K562 (cell line): Measurements from ENCODE around the gene NR2C2AP. TPM values are rescaled to one million over a fixed set of nuclear protein-coding genes. Genes with fewer than 3 reads are reported as not detected.

Experiments
- ATAC-seq: fragments of 200-7000 bp; cut with Tn5 transposase; 3 replicates; pipeline ENCODE4 v1.9.1; 2020; ENCODE audit warnings: moderate library complexity
- BruUV-seq: library from RNA; stranded (reverse); fragments of 400-500 nt; replicated peaks from 2 replicates; lab custom pipeline; 2021; lab: Mats Ljungman, UMichigan
- CTCF ChIA-PET: fragments of 300-600 bp; formaldehyde crosslinking; extraction: SDS; loops from one replicate; lab custom pipeline; 2021; ENCODE audit warnings: low intra/inter-chr PET ratio; lab: Yijun Ruan, JAX
- POLR2A ChIA-PET: fragments of 300-600, 350-650 bp; sonication (Branson Sonifier 250); formaldehyde crosslinking; extraction: SDS; loops from one replicate; lab custom pipeline; 2021; ENCODE audit warnings: antibody characterized with exemption, inconsistent platforms; lab: Yijun Ruan, JAX
- DNase-seq, 4 experiments: peaks; one replicate each; pipeline versions ENCODE4 v3.0.0 to v3.0.0-alpha.2; 2011 to 2018; ENCODE audit warnings: low spot score in 3 of 4, mixed read lengths in 3 of 4; ENCODE audit errors: extremely low read depth in 1 of 4
- FAIRE-seq: peaks from 2 replicates; lab custom pipeline; 2011; peaks lifted over from hg19 to GRCh38; lab: Jason Lieb, UNC
- H2AFZ ChIP-seq: 2 replicates; pipeline ENCODE4 v1.6.0; 2011; ENCODE audit warnings: low read depth, low read length, control low read depth, inconsistent platforms
- H3K27ac ChIP-seq: fragments of 200-600 bp; 3 replicates; pipeline ENCODE4 v1.8.0; 2011; ENCODE audit warnings: low read depth, mild to moderate bottlenecking, control low read depth, inconsistent platforms, low read length, moderate library complexity, mixed read lengths; ENCODE audit errors: extremely low read depth
- H3K27me3 ChIP-seq, 2 experiments: fragments of 300-600 bp in 1 of 2; 2 replicates in 1 of 2; 3 replicates in 1 of 2; pipeline versions ENCODE4 v1.6.0 to v1.8.0; 2011; ENCODE audit warnings: inconsistent platforms in 2 of 2, low read length in 2 of 2, mild to moderate bottlenecking in 1 of 2, mixed read lengths in 1 of 2, moderate library complexity in 1 of 2; ENCODE audit not compliant: control insufficient read depth in 2 of 2, insufficient read depth in 2 of 2
- H3K36me3 ChIP-seq: fragments of 300-600 bp; 3 replicates; pipeline ENCODE4 v1.8.0; 2011; ENCODE audit warnings: mild to moderate bottlenecking, low read length, inconsistent platforms; ENCODE audit not compliant: control insufficient read depth, insufficient read depth
- H3K4me1 ChIP-seq, 2 experiments: fragments of 200-600 bp in 1 of 2; replicated peaks in 1 of 2; 2 replicates in 1 of 2; 3 replicates in 1 of 2; pipeline versions ENCODE4 v1.5.1 to v1.8.0; 2011; ENCODE audit warnings: inconsistent platforms in 2 of 2, low read length in 2 of 2, mild to moderate bottlenecking in 1 of 2, mixed read lengths in 1 of 2, moderate library complexity in 1 of 2; ENCODE audit not compliant: control insufficient read depth in 2 of 2, insufficient read depth in 2 of 2
- H3K4me2 ChIP-seq: 2 replicates; pipeline ENCODE4 v1.6.1; 2011; ENCODE audit warnings: low read length, control low read depth, inconsistent platforms, mixed read lengths; ENCODE audit not compliant: insufficient read depth
- H3K4me3 ChIP-seq: fragments of 200-600 bp; sonication (generic), shearing (Covaris generic); 2 replicates; pipeline ENCODE4 v1.5.1; 2016; ENCODE audit warnings: control low read depth, inconsistent platforms
- H3K79me2 ChIP-seq: fragments of 200-600 bp; 3 replicates; pipeline ENCODE4 v1.8.0; 2011; ENCODE audit warnings: low read length, inconsistent platforms; ENCODE audit not compliant: control insufficient read depth, insufficient read depth
- H3K9ac ChIP-seq, 2 experiments: 2 replicates each; pipeline versions ENCODE4 v1.6.0 to v1.6.1; 2011; ENCODE audit warnings: low read depth in 2 of 2, low read length in 2 of 2, control low read depth in 1 of 2, inconsistent platforms in 1 of 2, mild to moderate bottlenecking in 1 of 2, mixed read lengths in 1 of 2; ENCODE audit not compliant: insufficient read depth in 1 of 2
- H3K9me1 ChIP-seq: one replicate; pipeline ENCODE4 v1.6.0; 2011; ENCODE audit warnings: inconsistent platforms, mild to moderate bottlenecking, low read length, moderate library complexity; ENCODE audit not compliant: control insufficient read depth, insufficient read depth
- H3K9me3 ChIP-seq: replicated peaks from 2 replicates; pipeline ENCODE4 v1.5.1; 2011; ENCODE audit warnings: low read depth, low read length, inconsistent platforms; ENCODE audit not compliant: control insufficient read depth, insufficient read depth
- H4K20me1 ChIP-seq: replicated peaks from 2 replicates; pipeline ENCODE4 v1.6.1; 2011; ENCODE audit warnings: low read length, inconsistent platforms, mixed read lengths; ENCODE audit not compliant: control insufficient read depth, insufficient read depth
- ATF7 ChIP-seq: fragments of 450-650 bp; IDR thresholded peaks from 2 replicates; pipeline ENCODE4 v1.7.1; 2014; ENCODE audit warnings: mild to moderate bottlenecking, moderate library complexity
- CBFB ChIP-seq: sonication (generic); formaldehyde crosslinking; IDR thresholded peaks from 2 replicates; pipeline ENCODE4 v1.4.0; 2020; ENCODE audit warnings: mild to moderate bottlenecking, missing genetic modification reagents
- EP300 ChIP-seq: IDR thresholded peaks from 2 replicates; pipeline ENCODE4 v1.6.1; 2012; ENCODE audit warnings: low read length, improper control_type of control experiment
- GATAD2A ChIP-seq: fragments of 450-650 bp; IDR thresholded peaks from 2 replicates; pipeline ENCODE4 v1.6.1; 2017
- HDAC1 ChIP-seq, 2 experiments: fragments of 450-650 bp; IDR thresholded peaks; 2 replicates each; pipeline ENCODE4 v1.6.1; 2016 to 2017; ENCODE audit warnings: inconsistent platforms in 1 of 2, mild to moderate bottlenecking in 1 of 2, moderate library complexity in 1 of 2
- HINFP ChIP-seq: fragments of 450-650 bp; conservative IDR thresholded peaks from 2 replicates; pipeline ENCODE4 v1.6.1; 2016; ENCODE audit warnings: missing genetic modification characterization, low read depth, mild to moderate bottlenecking, control low read depth, missing compliant biosample characterization
- MAFF ChIP-seq: IDR thresholded peaks from 2 replicates; pipeline ENCODE4 v1.6.1; 2012; ENCODE audit warnings: low read length, improper control_type of control experiment
- MAFK ChIP-seq: IDR thresholded peaks from 2 replicates; pipeline ENCODE4 v1.6.1; 2011; ENCODE audit warnings: low read length, improper control_type of control experiment
- MAZ ChIP-seq, 2 experiments: fragments of 450-650 bp in 1 of 2; sonication (generic) in 1 of 2; formaldehyde crosslinking; IDR thresholded peaks in 1 of 2; conservative IDR thresholded peaks in 1 of 2; 2 replicates each; pipeline versions ENCODE4 v1.4.0 to v1.5.0; 2020; ENCODE audit warnings: mild to moderate bottlenecking in 1 of 2, missing genetic modification reagents in 1 of 2
- MCM7 ChIP-seq, 2 experiments: fragments of 450-650 bp; IDR thresholded peaks; 2 replicates each; pipeline ENCODE4 v1.6.1; 2016 to 2018
- NBN ChIP-seq: fragments of 450-650 bp; IDR thresholded peaks from 2 replicates; pipeline ENCODE4 v1.6.1; 2016; ENCODE audit warnings: low read depth, mild to moderate bottlenecking
- TCF15 ChIP-seq: fragments of 250-450 bp; sonication (Bioruptor Pico); IDR thresholded peaks from 2 replicates; pipeline ENCODE4 v1.8.0; 2022; ENCODE audit warnings: moderate library complexity, mild to moderate bottlenecking, inconsistent platforms
- TFAM ChIP-seq: fragments of 250-450 bp; sonication (Bioruptor Pico); conservative IDR thresholded peaks from 2 replicates; pipeline ENCODE4 v1.5.0; 2021; ENCODE audit warnings: mild to moderate bottlenecking, moderate library complexity
- ZFP36 ChIP-seq: fragments of 150-350 bp; IDR thresholded peaks from 2 replicates; pipeline ENCODE4 v1.6.1; 2018; ENCODE audit warnings: low read length, low read depth; ENCODE audit not compliant: partially characterized antibody
- ZMIZ1 ChIP-seq, 2 experiments: fragments of 150-350 bp in 1 of 2; IDR thresholded peaks; 2 replicates each; pipeline ENCODE4 v1.6.1; 2012 to 2016; ENCODE audit warnings: low read depth in 2 of 2, low read length in 2 of 2, mild to moderate bottlenecking in 1 of 2, moderate library complexity in 1 of 2
- ZNF140 ChIP-seq: fragments of 250-450 bp; sonication (Bioruptor Pico); IDR thresholded peaks from 2 replicates; pipeline ENCODE4 v1.8.0; 2021; ENCODE audit warnings: moderate library complexity, mild to moderate bottlenecking, inconsistent platforms
- WGBS: fragments of 100-300 bp; shearing (Covaris generic); methylation state at CpG from one replicate; pipeline ENCODE4 v1.1.6; 2016; ENCODE audit warnings: low coverage, mixed read lengths; ENCODE audit not compliant: insufficient coverage; ENCODE audit errors: missing lambda C conversion rate; 5-methylcytosine and 5-hydroxymethylcytosine counted together
- in situ Hi-C: fragments of 300-500 bp; cut with MboI; formaldehyde crosslinking; loops from 4 replicates; pipeline ENCODE4 v1.15.0; 2018; ENCODE audit warnings: inconsistent platforms, mixed read lengths
- intact Hi-C: fragments of 100-400 bp; cut with micrococcal nuclease; formaldehyde crosslinking; loops from 2 replicates; pipeline ENCODE4 v1.14.2; 2022
- polyA plus RNA-seq, 8 experiments: library from polyadenylated mRNA; depleted of rRNA in 4 of 8; stranded (reverse) in 5 of 8; unstranded in 3 of 8; fragments of >200 nt; fragmentation: Nextera tagmentation in 2 of 8; fragmentation: Illumina TruSeq in 1 of 8; extraction: Ambion mirVana in 2 of 8; extraction: Trizol in 1 of 8; gene quantifications; 2 replicates each; pipeline versions ENCODE4 v1.2.1 to v1.2.3, GENCODE V29; 2011 to 2014; ENCODE audit warnings: inconsistent platforms in 1 of 8, missing spikeins in 1 of 8
- total RNA-seq, 7 experiments: library from RNA; depleted of rRNA in 6 of 7; stranded (reverse); fragments of >200 nt in 6 of 7; fragmentation: Illumina TruSeq in 2 of 7; extraction: Trizol in 2 of 7; gene quantifications; 2 replicates each; pipeline versions ENCODE4 v1.2.1 to v1.2.3, GENCODE V29; 2011 to 2021; ENCODE audit warnings: low replicate concordance in 1 of 7

NR2C2AP gene
- total and polyA plus RNA-seq, 9 of the 15 experiments (the other 6 are each of a cell fraction or from before 2014, with no cell fraction given) = 23.7 to 77.4 (median 32.4) TPM

- POLR2A ChIA-PET = interaction anchor here (0.6 to 1.3 kb wide), 8 partner anchors 10 to 484 kb away, joined by 3 to 6 read pairs (median 3); partner anchors contain the start of gene NR2C2AP
- peaks cover 5 to 48% of the 10 kb centered on the region in 2 experiments; a peak in 3 of 5 replicates for H3K27me3 ChIP-seq
- H3K4me1 ChIP-seq = peaks cover 3 to 25% of the 10 kb centered on the region in 2 experiments; a peak in 4 of 5 replicates
- CTCF ChIA-PET = interaction anchor here (0.5 to 2.2 kb wide), 6 partner anchors 39 to 81 kb away, joined by 3 to 12 read pairs (median 4); no protein-coding TSS in a partner anchor
- peak; percentile 96 to 97 (median 96) for DNase-seq
- no TSS peak for BruUV-seq
- peak overlapping the region; percentile 26 to 94; a peak in 3 of 4 replicates for H3K9ac ChIP-seq
- no peaks in the 10 kb centered on the region for H3K79me2 ChIP-seq
- peak; percentile 96 for ATAC-seq
- H3K4me2 ChIP-seq = peak overlapping the region; percentile 53
- no peaks in the 10 kb centered on the region for H3K9me3 ChIP-seq
- peaks cover 4% of the 10 kb centered on the region; the same call in 1 of the 2 replicates for H4K20me1 ChIP-seq
- H3K4me3 ChIP-seq = peak overlapping the region; percentile 37
- under 1% methylated on average over 59 of the region's 59 CpGs for WGBS
- in situ Hi-C loops (no loop called here), intact Hi-C loops (loop anchor here (1.0 kb wide), 2 partner anchors 33 to 79 kb away; partner anchors contain the start of genes BORCS8 and RFXANK)
- peak; percentile 96 for FAIRE-seq
- H3K36me3 ChIP-seq = no peaks in the 10 kb centered on the region
- H2AFZ ChIP-seq = peak overlapping the region; percentile 90
- H3K9me1 ChIP-seq = no peaks in the 10 kb centered on the region
- H3K27ac ChIP-seq = no peak overlapping the region
- TF ChIP-seq TFAM (CRISPR knock-in tag) (no peak), MAFK (no peak), HDAC1 (IDR thresholded peaks at IDR 0.05) (peak in 1 of 2 experiments; percentile 61; a peak in 1 of 4 replicates), ZFP36 (no peak), ZNF140 (CRISPR knock-in tag) (no peak), HINFP (tag) (no peak), EP300 (0 out of 2 replicates have a peak, but pooled peaks have one; percentile 16), MCM7 (IDR thresholded peaks at IDR 0.05) (no peak), NBN (no peak; the same call in 1 of the 2 replicates), ATF7 (peak; percentile 87), CBFB (no peak; the same call in 1 of the 2 replicates), TCF15 (no peak), MAZ (CRISPR knock-in tag; conservative IDR thresholded peaks at IDR 0.05 in 1 of 2, IDR thresholded peaks at IDR 0.05 in 1 of 2) (peak; percentile 74 to 84), ZMIZ1 (IDR thresholded peaks at IDR 0.05; ENCODE audit: low read depth in 2 of 2, low read length in 2 of 2) (no peak), GATAD2A (0 out of 2 replicates have a peak, but pooled peaks have one; percentile 39), MAFF (no peak)
These were observed 21.8 kb upstream of the NR2C2AP start for GRCh38 chr19:19224852-19225494.
